ENCODE data around the gene MROH9. TPM values are rescaled to one million over a fixed set of nuclear protein-coding genes. Genes with fewer than 3 reads are reported as not detected.

MROH9 gene
- total and polyA plus RNA-seq, 2 of the 13 experiments (the other 11 are each of a cell fraction or from before 2014, with no cell fraction given) = not detected

DNA sequence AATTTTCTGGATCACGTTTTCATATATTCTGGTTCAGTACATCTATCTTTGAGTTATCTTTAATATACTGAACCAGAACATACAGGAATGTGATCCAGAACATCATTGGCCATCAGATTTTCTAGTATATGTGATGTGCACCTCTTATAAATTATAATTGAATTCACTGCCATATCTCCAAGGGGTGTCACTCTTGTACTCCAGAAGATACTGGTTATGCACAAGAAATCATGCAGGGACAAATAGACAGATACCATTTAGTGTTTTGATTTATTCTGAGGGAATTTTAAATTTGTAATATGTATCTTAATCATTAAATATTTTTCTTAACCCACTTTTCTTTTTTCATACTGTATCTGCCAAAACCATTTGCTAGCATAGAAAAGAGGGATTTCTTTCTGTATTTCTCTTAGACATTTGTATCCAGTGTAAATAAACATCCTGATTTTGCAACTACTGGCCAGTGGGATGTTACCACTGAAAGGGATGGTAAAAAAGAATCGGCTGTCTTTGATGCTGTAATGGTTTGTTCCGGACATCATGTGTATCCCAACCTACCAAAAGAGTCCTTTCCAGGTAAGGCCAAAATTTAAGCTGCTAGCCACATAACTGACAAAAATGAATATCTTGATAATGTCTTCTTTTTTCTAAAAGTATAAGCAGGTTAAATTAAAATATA is 172.1 kb downstream of the MROH9 start:
- Histone ChIP-seq H3K27ac (ENCODE audit: extremely low read length, insufficient read depth, low read length) (no peak overlapping the region), H3K4me3 (replicated peaks in 1 of 3; ENCODE audit: insufficient read depth in 1 of 3, low read depth in 2 of 3, low read length in 3 of 3) (no peak overlapping the region), H4K20me1 (ENCODE audit: insufficient read depth, low read length) (no peaks in the 10 kb centered on the region), H3K9ac (ENCODE audit: insufficient read depth, low read depth, low read length) (no peak overlapping the region), H3K4me2 (ENCODE audit: low read depth, low read length) (no peak overlapping the region), H3K9me3 (ENCODE audit: low read length) (no peaks in the 10 kb centered on the region), H3K36me3 (replicated peaks in 1 of 2; ENCODE audit: control insufficient read depth in 1 of 2, insufficient read depth in 2 of 2, low read length in 2 of 2) (no peaks in the 10 kb centered on the region), H3K79me2 (ENCODE audit: insufficient read depth, low read length) (no peaks in the 10 kb centered on the region), H2AFZ (ENCODE audit: low read length) (no peak overlapping the region), H3K4me1 (ENCODE audit: insufficient read depth, low read length) (no peaks in the 10 kb centered on the region), H3K27me3 (ENCODE audit: control insufficient read depth in 1 of 2, insufficient read depth in 2 of 2, low read length in 2 of 2) (no peaks in the 10 kb centered on the region)
- in situ Hi-C loops (cut with HindIII; ENCODE audit: extremely low pct_ligation_motif_present, low pct_unique_long_range_greater_than_20kb) (no loop called here), intact Hi-C loops (cut with micrococcal nuclease; ENCODE audit: unreplicated experiment) (no loop called here)
- FAIRE-seq = no peak
- DNase-seq (ENCODE audit: low spot score) = no peak
- no TSS peak for BruUV-seq (replicated peaks)
- no peak for ATAC-seq
- WGBS (ENCODE audit: low lambda C conversion rate) = 8% methylated on average over 3 of the region's 3 CpGs
- ChIA-PET CTCF (ENCODE audit: low intra/inter-chr PET ratio, low total read pairs) (no interaction called here), POLR2A (no interaction called here)
- TF ChIP-seq ZNF550 (CRISPR knock-in tag; IDR thresholded peaks at IDR 0.05; ENCODE audit: borderline replicate concordance) = no peak
- TF ChIP-seq, protein P1, sequence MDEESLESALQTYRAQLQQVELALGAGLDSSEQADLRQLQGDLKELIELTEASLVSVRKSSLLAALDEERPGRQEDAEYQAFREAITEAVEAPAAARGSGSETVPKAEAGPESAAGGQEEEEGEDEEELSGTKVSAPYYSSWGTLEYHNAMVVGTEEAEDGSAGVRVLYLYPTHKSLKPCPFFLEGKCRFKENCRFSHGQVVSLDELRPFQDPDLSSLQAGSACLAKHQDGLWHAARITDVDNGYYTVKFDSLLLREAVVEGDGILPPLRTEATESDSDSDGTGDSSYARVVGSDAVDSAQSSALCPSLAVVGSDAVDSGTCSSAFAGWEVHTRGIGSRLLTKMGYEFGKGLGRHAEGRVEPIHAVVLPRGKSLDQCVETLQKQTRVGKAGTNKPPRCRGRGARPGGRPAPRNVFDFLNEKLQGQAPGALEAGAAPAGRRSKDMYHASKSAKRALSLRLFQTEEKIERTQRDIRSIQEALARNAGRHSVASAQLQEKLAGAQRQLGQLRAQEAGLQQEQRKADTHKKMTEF (CRISPR knock-in tag; IDR thresholded peaks at IDR 0.05) = no peak
- no peak for TF ChIP-seq ZBTB1 (CRISPR knock-in tag; IDR thresholded peaks at IDR 0.05; ENCODE audit: borderline replicate concordance)
- no peak for TF ChIP-seq POGZ (CRISPR knock-in tag; IDR thresholded peaks at IDR 0.05)
- no peak for TF ChIP-seq KLF16 (CRISPR knock-in tag; IDR thresholded peaks at IDR 0.05)
- no peak for TF ChIP-seq JARID2 (CRISPR knock-in tag; IDR thresholded peaks at IDR 0.05; ENCODE audit: insufficient replicate concordance)
- no peak for TF ChIP-seq ZNF670 (CRISPR knock-in tag; IDR thresholded peaks at IDR 0.05; ENCODE audit: borderline replicate concordance)
- no peak for TF ChIP-seq ZBTB21 (CRISPR knock-in tag; IDR thresholded peaks at IDR 0.05)
- no peak for TF ChIP-seq ZNF547 (CRISPR knock-in tag; IDR thresholded peaks at IDR 0.05)
- TF ChIP-seq ZNF329 (CRISPR knock-in tag; IDR thresholded peaks at IDR 0.05; ENCODE audit: low read depth) = no peak
- no peak for TF ChIP-seq ZNF101 (CRISPR knock-in tag; IDR thresholded peaks at IDR 0.05; ENCODE audit: borderline replicate concordance, low read depth)
